Sigmoid colon (tissue), 7 donors: Measurements from ENCODE around the gene PTPRD. TPM values are rescaled to one million over a fixed set of nuclear protein-coding genes. Genes with fewer than 3 reads are reported as not detected.
"Not testable (repeated sequence)": the region's sequence is repeated elsewhere in the genome, so short reads cannot be mapped to it uniquely, and the experiment has no call there.

Experiments
- DNase-seq: peaks from one replicate; pipeline ENCODE4 v3.0.0-alpha.2; 2019
- H3K27ac ChIP-seq, 4 donors: fragments of 200-600 bp; sonication (generic); one replicate each; pipeline ENCODE4 v1.5.1; 2016 to 2019; ENCODE audit warnings: mild to moderate bottlenecking in 1 of 4
- H3K27me3 ChIP-seq, 3 donors: fragments of 200-600 bp; sonication (generic); one replicate each; pipeline ENCODE4 v1.5.1; 2019; ENCODE audit warnings: mild to moderate bottlenecking in 1 of 3
- H3K36me3 ChIP-seq, 4 donors: fragments of 200-600 bp; sonication (generic); one replicate each; pipeline ENCODE4 v1.5.1; 2016 to 2019
- H3K4me1 ChIP-seq, 4 donors: fragments of 200-600 bp; sonication (generic); one replicate each; pipeline ENCODE4 v1.5.1; 2017 to 2019
- H3K4me3 ChIP-seq, 4 donors: fragments of 200-600 bp; sonication (generic); one replicate each; pipeline ENCODE4 v1.5.1; 2017 to 2019; ENCODE audit warnings: mild to moderate bottlenecking in 2 of 4, moderate library complexity in 1 of 4
- H3K9me3 ChIP-seq, 4 donors: fragments of 200-600 bp in 3 of 4; sonication (generic) in 3 of 4; one replicate each; pipeline versions ENCODE4 v1.5.1 to v1.6.1; 2013 to 2019
- EP300 ChIP-seq, 4 donors: sonication (generic); formaldehyde crosslinking; IDR thresholded peaks; one replicate each; pipeline ENCODE4 v1.6.1; 2017; ENCODE audit warnings: antibody characterized with exemption in 4 of 4
- POLR2A ChIP-seq, 2 donors: fragments of 450-650 bp; IDR thresholded peaks; one replicate each; pipeline ENCODE4 v1.6.1; 2016; ENCODE audit warnings: antibody characterized with exemption in 2 of 2, mild to moderate bottlenecking in 2 of 2, moderate library complexity in 2 of 2
- POLR2AphosphoS5 ChIP-seq, 4 donors: sonication (generic); formaldehyde crosslinking; IDR thresholded peaks; one replicate each; pipeline ENCODE4 v1.6.1; 2017; ENCODE audit warnings: antibody characterized with exemption in 4 of 4
- WGBS, 2 donors: extraction: QIAGEN DNeasy Blood & Tissue Kit; methylation state at CpG; one replicate each; pipeline ENCODE4 v1.1.7; 2013; 5-methylcytosine and 5-hydroxymethylcytosine counted together
- intact Hi-C: fragments of 100-400 bp; cut with DNase I; formaldehyde crosslinking; loops from one replicate; pipeline ENCODE4 v1.15.1; 2023
- polyA plus RNA-seq, 3 donors: library from polyadenylated mRNA; stranded (reverse); fragments of 200-250 nt; gene quantifications; one replicate each; pipeline ENCODE4 v1.2.3, GENCODE V29; 2013
- total RNA-seq, 4 donors: library from RNA; depleted of rRNA; stranded (reverse); fragments of >200 nt; gene quantifications; one replicate each; pipeline ENCODE4 v1.1.0, GENCODE V29; 2016
- TF ChIP-seq, protein P1 (sequence below), 4 experiments: fragments of 450-650 bp in 3 of 4; fragments of 200-600 bp in 1 of 4; IDR thresholded peaks; one replicate each; pipeline ENCODE4 v1.5.1; 2016 to 2019; ENCODE audit warnings: antibody characterized with exemption in 4 of 4, mild to moderate bottlenecking in 3 of 4, moderate library complexity in 2 of 4
- donor health status: healthy with polysubstance abuse.
- donor health status: Bipolar disorder and iron deficiency.
- donor health status: healthy.

Gene PTPRD
- total and polyA plus RNA-seq, 7 donors = 1.2 to 18.3 (median 6.3) TPM

DNA sequence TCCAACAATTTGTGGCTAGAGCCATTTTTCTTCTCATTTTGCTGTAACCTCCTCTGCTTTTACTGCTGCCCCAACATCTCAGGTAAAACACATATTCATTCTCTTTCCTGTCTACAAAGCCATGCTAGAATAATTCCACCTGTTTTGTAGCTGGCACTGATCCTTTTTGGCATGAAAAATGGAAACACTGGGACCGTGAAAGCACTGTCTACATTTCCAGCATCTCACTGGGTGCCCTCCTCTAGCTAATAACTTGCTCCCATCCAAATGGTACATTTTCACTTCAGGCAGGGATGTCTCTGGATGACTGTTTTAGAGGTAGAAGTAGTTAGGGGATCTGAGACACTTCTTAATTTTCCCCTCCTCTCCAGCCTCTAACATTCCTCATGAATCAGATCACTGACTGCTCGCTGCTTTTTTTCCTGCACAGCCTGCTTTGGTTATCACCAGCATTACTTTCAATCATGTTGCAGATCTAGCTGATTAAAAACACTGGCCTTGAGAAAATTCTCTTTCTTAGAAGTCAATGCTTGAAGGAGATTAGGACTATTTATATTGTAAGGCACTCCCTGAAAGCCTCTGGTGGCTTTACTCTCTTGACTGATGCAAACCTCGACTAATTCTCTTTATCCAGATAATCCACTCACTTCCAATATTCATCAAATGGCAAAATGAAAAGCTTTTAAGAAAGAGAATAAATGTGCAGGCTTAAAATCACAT is 1500.6 kb downstream of the PTPRD start:
- Histone ChIP-seq H3K4me3 (no peak overlapping the region), H3K4me1 (no peaks in the 10 kb centered on the region), H3K27ac (no peak overlapping the region), H3K9me3 (no peaks in the 10 kb centered on the region), H3K27me3 (no peaks in the 10 kb centered on the region), H3K36me3 (no peaks in the 10 kb centered on the region)
- TF ChIP-seq EP300 (IDR thresholded peaks at IDR 0.05) (no peak), POLR2A (IDR thresholded peaks at IDR 0.05) (no peak)
- TF ChIP-seq, protein P1, sequence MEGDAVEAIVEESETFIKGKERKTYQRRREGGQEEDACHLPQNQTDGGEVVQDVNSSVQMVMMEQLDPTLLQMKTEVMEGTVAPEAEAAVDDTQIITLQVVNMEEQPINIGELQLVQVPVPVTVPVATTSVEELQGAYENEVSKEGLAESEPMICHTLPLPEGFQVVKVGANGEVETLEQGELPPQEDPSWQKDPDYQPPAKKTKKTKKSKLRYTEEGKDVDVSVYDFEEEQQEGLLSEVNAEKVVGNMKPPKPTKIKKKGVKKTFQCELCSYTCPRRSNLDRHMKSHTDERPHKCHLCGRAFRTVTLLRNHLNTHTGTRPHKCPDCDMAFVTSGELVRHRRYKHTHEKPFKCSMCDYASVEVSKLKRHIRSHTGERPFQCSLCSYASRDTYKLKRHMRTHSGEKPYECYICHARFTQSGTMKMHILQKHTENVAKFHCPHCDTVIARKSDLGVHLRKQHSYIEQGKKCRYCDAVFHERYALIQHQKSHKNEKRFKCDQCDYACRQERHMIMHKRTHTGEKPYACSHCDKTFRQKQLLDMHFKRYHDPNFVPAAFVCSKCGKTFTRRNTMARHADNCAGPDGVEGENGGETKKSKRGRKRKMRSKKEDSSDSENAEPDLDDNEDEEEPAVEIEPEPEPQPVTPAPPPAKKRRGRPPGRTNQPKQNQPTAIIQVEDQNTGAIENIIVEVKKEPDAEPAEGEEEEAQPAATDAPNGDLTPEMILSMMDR (IDR thresholded peaks at IDR 0.05) = no peak
- intact Hi-C loops = no loop called here
- WGBS, 2 donors = 61 to 64% methylated on average over 3 of the region's 3 CpGs
- no peak for DNase-seq

DNA sequence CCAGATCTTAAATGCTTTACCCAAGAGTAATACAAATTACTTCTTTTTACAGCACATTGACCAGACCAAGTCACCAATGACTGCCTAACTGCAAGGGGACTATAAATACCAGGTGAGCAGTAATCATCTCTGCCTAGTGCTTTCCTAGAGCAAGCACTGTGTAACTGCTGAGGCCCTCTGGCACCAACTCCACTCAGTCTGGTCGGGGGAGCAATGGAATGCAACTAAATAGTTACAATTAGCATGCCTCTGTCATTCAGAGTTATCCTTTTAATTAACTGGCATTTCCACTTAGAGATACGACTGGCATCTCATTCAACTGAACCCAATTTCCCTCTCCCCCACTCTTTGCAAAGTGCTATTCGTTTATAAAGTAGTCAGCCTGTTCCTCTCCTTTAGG is 1504.2 kb downstream of the PTPRD start:
- no peaks in the 10 kb centered on the region for H3K9me3 ChIP-seq
- H3K4me1 ChIP-seq = no peaks in the 10 kb centered on the region
- H3K4me3 ChIP-seq = no peak overlapping the region
- H3K36me3 ChIP-seq = no peaks in the 10 kb centered on the region
- intact Hi-C loops = no loop called here
- no peak overlapping the region for H3K27ac ChIP-seq
- DNase-seq = no peak
- no peaks in the 10 kb centered on the region for H3K27me3 ChIP-seq
- TF ChIP-seq EP300 (IDR thresholded peaks at IDR 0.05) (no peak), POLR2AphosphoS5 (IDR thresholded peaks at IDR 0.05) (no peak), POLR2A (IDR thresholded peaks at IDR 0.05) (no peak)
- TF ChIP-seq, protein P1 (IDR thresholded peaks at IDR 0.05) = no peak
- WGBS, 2 donors = 23 to 39% methylated on average over 3 of the region's 3 CpGs

DNA sequence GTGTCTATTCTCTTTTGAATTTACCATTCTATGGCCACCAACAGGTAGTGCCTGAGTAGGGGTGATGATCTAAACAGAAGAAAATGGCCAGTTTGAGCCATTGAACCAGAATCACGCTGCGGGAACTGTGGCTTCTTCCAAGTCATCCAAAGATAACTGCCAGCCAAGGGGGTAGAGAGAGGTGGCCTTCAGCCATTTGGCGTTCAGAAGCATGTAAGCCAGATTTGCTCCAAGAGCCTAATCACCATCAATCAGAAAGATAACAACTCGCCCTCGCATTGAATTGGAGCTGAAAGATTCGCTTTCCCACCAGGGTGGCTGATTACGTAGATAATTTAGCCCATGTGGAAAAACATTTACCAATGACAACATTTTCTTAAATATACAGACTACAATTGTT is 1510.5 kb downstream of the PTPRD start:
- no peaks in the 10 kb centered on the region for H3K27me3 ChIP-seq
- TF ChIP-seq POLR2AphosphoS5 (IDR thresholded peaks at IDR 0.05) (no peak), POLR2A (IDR thresholded peaks at IDR 0.05) (no peak), EP300 (IDR thresholded peaks at IDR 0.05) (no peak)
- TF ChIP-seq, protein P1 (IDR thresholded peaks at IDR 0.05) = no peak
- H3K27ac ChIP-seq = no peak overlapping the region
- no peaks in the 10 kb centered on the region for H3K9me3 ChIP-seq
- intact Hi-C loops = no loop called here
- no peak overlapping the region for H3K4me3 ChIP-seq
- DNase-seq = no peak
- no peaks in the 10 kb centered on the region for H3K4me1 ChIP-seq
- WGBS, 2 donors = 35 to 39% methylated on average over 7 of the region's 7 CpGs
- no peaks in the 10 kb centered on the region for H3K36me3 ChIP-seq

DNA sequence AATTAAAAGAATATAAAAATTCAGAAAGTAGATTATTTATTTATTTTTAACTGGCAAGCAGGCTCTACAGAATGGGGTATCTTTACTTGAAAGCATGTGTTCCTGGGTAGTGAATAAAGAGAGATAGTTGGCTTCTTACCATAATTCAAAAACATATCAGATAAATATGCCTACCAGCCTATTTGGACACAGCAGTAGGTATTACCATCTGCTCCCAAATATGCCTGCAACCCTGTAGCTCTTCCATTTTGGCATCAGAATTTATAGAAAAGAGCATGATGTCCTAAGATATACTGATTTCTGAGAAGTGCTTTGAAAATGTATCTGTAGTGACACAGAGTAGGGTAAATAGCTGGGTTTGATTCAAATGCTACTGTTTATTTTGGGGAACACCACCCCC is 1512.7 kb downstream of the PTPRD start:
- Histone ChIP-seq H3K27me3 (no peaks in the 10 kb centered on the region), H3K36me3 (no peaks in the 10 kb centered on the region), H3K9me3 (no peaks in the 10 kb centered on the region), H3K27ac (no peak overlapping the region), H3K4me3 (no peak overlapping the region), H3K4me1 (no peaks in the 10 kb centered on the region)
- TF ChIP-seq POLR2A (IDR thresholded peaks at IDR 0.05) = no peak
- TF ChIP-seq POLR2AphosphoS5 (IDR thresholded peaks at IDR 0.05) = no peak
- TF ChIP-seq EP300 (IDR thresholded peaks at IDR 0.05) = no peak
- intact Hi-C loops = no loop called here
- no peak for DNase-seq

DNA sequence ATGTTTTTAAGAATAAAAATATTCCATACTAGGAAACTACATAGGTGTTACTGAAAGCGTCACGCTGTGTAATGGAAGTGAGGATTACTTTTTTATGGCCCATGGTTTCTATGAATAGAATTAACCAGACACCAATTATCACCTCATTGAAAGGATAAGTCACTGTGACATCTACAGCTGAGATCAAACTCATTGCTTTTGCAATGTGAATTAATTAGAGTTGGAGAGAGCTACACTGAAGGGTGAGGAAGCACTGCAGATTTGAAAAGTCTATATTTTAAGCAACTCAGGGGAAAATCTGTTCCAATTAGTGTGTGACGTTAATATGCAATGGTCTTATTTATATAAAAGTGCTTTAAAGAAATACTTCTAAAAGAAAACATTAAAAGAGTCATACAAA is 1513.2 kb downstream of the PTPRD start:
- no peaks in the 10 kb centered on the region for H3K36me3 ChIP-seq
- H3K4me3 ChIP-seq = no peak overlapping the region
- H3K4me1 ChIP-seq = no peaks in the 10 kb centered on the region
- TF ChIP-seq, protein P1 (IDR thresholded peaks at IDR 0.05) = no peak
- no peak for TF ChIP-seq POLR2AphosphoS5 (IDR thresholded peaks at IDR 0.05)
- TF ChIP-seq POLR2A (IDR thresholded peaks at IDR 0.05) = no peak
- TF ChIP-seq EP300 (IDR thresholded peaks at IDR 0.05) = no peak
- no peaks in the 10 kb centered on the region for H3K9me3 ChIP-seq
- intact Hi-C loops = no loop called here
- no peaks in the 10 kb centered on the region for H3K27me3 ChIP-seq
- 81 to 89% methylated on average over 3 of the region's 3 CpGs for WGBS, 2 donors
- no peak for DNase-seq
- no peak overlapping the region for H3K27ac ChIP-seq

DNA sequence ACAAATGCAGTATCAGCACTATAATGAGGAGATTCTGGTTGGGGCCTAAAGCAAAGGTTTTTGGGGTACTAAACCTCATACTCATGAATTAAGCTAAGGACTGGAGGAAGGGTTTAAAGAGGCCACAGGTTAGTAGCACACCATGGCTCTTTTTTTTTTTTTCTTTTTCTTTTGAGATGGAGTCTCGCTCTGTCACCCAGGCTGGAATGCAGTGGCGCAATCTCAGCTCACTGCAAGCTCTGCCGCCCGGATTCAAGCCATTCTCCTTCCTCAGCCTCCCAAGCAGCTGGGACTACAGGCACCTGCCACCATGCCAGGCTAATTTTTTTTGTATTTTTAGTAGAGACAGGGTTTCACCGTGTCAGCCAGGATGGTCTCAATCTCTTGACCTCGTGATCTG is 1515.5 kb downstream of the PTPRD start:
- H3K9me3 ChIP-seq, intact Hi-C loops: not testable (repeated sequence)

More for the DNA sequence above, 1515.5 kb downstream of the PTPRD start:
- DNase-seq, H3K36me3 ChIP-seq, H3K27ac ChIP-seq, H3K4me1 ChIP-seq, H3K4me3 ChIP-seq, H3K27me3 ChIP-seq: not testable (repeated sequence)
- WGBS, 2 donors = 84 to 90% methylated on average over 6 of the region's 6 CpGs
